ENCODE measurements around the gene HOXC9. TPM values are rescaled to one million over a fixed set of nuclear protein-coding genes. Genes with fewer than 3 reads are reported as not detected.

The HOXC9 gene
- total and polyA plus RNA-seq, 9 of the 15 experiments (the other 6 are each of a cell fraction or from before 2014, with no cell fraction given), result 1.1 to 10.5 (median 9.3) TPM

DNA sequence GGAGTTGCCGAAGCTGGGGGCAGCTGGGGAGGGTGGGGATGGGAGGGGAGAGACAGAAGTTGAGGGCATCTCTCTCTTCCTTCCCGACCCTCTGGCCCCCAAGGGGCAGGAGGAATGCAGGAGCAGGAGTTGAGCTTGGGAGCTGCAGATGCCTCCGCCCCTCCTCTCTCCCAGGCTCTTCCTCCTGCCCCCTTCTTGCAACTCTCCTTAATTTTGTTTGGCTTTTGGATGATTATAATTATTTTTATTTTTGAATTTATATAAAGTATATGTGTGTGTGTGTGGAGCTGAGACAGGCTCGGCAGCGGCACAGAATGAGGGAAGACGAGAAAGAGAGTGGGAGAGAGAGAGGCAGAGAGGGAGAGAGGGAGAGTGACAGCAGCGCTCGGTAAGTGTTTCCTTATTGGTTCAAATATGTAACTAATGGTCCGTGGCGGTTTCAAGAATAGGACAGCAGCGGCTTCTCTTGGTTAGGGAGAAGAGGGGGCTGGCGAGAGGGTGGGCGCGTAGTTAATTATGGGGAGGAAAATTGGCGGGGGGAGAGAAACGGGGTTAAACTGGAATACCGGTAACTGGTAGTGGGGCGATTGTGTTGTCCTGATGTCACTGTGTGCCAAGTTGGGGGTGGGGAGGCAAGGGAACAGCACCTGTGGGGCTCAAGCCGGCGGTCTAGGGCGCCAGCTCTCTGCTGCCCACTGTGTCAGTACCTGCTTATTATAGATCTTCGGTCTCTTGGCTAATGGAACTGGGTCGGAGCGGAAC, 17.2 kb downstream of the HOXC9 start (continued):
- TF ChIP-seq ZBTB8A (IDR thresholded peaks at IDR 0.05; ENCODE audit: partially characterized antibody) (no peak), SMAD1 (IDR thresholded peaks at IDR 0.05; ENCODE audit: low read depth, low read length, partially characterized antibody) (no peak), CBX3 (IDR thresholded peaks at IDR 0.05; ENCODE audit: borderline replicate concordance in 1 of 2, low read length in 2 of 2) (no peak), MLX (CRISPR knock-in tag; conservative IDR thresholded peaks at IDR 0.05) (no peak), HINFP (tag; conservative IDR thresholded peaks at IDR 0.05; ENCODE audit: low read depth) (no peak), C11orf30 (IDR thresholded peaks at IDR 0.05; ENCODE audit: low read depth) (no peak), ZEB2 (IDR thresholded peaks at IDR 0.05) (0 out of 2 replicates have a peak, but pooled peaks have one; percentile 32), MEIS2 (IDR thresholded peaks at IDR 0.05; ENCODE audit: partially characterized antibody) (no peak), AFF1 (IDR thresholded peaks at IDR 0.05; ENCODE audit: low read depth in 1 of 2, partially characterized antibody in 2 of 2) (peak in 1 of 2 experiments; percentile 44), SMARCE1 (IDR thresholded peaks at IDR 0.05) (peak; percentile 62), PYGO2 (tag; IDR thresholded peaks at IDR 0.05) (no peak), ELK3 (CRISPR knock-in tag; IDR thresholded peaks at IDR 0.05) (no peak), NFIX (CRISPR knock-in tag; IDR thresholded peaks at IDR 0.05; ENCODE audit: low read depth) (no peak), RB1 (IDR thresholded peaks at IDR 0.05; ENCODE audit: low read depth) (no peak)
- TF ChIP-seq, protein P1, sequence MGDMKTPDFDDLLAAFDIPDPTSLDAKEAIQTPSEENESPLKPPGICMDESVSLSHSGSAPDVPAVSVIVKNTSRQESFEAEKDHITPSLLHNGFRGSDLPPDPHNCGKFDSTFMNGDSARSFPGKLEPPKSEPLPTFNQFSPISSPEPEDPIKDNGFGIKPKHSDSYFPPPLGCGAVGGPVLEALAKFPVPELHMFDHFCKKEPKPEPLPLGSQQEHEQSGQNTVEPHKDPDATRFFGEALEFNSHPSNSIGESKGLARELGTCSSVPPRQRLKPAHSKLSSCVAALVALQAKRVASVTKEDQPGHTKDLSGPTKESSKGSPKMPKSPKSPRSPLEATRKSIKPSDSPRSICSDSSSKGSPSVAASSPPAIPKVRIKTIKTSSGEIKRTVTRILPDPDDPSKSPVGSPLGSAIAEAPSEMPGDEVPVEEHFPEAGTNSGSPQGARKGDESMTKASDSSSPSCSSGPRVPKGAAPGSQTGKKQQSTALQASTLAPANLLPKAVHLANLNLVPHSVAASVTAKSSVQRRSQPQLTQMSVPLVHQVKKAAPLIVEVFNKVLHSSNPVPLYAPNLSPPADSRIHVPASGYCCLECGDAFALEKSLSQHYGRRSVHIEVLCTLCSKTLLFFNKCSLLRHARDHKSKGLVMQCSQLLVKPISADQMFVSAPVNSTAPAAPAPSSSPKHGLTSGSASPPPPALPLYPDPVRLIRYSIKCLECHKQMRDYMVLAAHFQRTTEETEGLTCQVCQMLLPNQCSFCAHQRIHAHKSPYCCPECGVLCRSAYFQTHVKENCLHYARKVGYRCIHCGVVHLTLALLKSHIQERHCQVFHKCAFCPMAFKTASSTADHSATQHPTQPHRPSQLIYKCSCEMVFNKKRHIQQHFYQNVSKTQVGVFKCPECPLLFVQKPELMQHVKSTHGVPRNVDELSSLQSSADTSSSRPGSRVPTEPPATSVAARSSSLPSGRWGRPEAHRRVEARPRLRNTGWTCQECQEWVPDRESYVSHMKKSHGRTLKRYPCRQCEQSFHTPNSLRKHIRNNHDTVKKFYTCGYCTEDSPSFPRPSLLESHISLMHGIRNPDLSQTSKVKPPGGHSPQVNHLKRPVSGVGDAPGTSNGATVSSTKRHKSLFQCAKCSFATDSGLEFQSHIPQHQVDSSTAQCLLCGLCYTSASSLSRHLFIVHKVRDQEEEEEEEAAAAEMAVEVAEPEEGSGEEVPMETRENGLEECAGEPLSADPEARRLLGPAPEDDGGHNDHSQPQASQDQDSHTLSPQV (IDR thresholded peaks at IDR 0.05), result no peak
